Stimulated activated CD4-positive, alpha-beta T cell treated with anti-CD3 and anti-CD28 coated beads, TNF-alpha, amount 100 ng/mL, for 24 hours (primary cell): Measurements from ENCODE around the gene TTYH1.

ENCODE experiments used
- DNase-seq, 3 experiments: peaks; one replicate each; pipeline ENCODE4 v3.0.0-alpha.2; 2020; ENCODE audit warnings: low read depth in 3 of 3

Gene TTYH1

DNA sequence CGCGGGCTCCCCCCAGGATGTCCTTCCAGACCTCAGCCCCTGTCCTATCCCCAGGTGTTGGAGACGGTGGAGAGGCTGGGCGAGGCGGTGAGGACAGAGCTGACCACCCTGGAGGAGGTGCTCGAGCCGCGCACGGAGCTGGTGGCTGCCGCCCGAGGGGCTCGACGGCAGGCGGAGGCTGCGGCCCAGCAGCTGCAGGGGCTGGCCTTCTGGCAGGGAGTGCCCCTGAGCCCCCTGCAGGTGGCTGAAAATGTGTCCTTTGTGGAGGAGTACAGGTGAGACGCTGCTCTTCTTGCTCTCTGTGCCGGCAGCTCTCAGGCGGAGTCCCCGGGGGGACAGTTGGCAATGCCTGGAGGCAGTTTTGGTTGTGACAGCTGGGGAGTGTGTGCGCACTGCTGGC is 6.9 kb downstream of the TTYH1 start:
- DNase-seq, result no peak

DNA sequence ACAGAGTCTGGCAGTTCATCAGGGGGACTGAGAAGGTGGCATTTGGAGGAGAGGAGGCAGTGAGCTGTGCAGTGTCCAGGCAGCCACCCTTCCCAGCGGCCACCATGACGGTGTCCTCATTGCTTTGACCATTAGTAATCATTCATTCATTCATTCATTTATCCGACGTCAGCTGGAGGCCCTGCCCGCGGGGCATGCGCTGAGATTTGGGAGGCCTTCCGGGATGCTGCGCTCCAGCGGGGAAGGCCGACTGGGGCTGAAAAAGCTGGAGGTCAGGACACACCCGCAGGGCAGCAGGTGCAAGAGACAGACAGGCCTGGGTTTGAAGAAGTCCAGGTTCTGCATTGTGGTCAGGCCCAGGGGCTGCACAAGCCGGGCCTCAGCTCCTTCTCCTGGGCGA is 8.9 kb downstream of the TTYH1 start:
- no peak for DNase-seq

DNA sequence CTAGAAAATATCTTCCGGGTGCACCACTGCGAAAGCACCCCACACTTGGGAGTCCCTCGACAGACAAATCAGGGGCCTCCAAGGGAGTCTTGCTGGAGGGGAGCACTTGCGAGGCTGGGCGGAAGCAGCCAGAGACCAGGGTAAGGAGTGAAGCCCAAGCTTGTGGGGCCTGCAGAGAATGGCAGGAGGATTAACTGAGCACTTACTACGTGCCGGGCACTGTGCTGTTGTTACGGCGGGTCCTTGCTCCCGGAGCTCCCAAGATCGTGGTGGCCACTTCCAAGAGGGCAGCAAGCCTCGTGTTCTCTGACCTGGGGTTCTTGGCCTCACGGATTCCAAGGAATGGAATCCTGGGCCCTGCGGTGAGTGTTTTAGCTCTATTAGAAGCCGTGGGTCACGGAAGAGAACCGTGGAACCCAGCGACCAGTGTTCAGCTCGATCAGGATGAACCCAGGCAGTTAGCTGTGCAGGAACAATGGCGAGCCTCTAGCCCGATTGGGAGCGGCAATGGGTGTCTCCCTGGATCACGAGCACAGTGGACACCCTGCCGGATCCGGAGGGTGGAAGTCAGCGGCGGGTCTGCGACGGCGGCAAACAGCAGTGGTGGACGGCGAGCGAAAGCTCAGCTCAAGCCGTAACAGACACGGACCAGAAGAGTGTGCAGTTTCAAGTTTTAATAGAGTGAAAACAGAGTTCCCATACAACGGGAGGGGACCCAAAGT is 9.6 kb downstream of the TTYH1 start:
- no peak for DNase-seq

DNA sequence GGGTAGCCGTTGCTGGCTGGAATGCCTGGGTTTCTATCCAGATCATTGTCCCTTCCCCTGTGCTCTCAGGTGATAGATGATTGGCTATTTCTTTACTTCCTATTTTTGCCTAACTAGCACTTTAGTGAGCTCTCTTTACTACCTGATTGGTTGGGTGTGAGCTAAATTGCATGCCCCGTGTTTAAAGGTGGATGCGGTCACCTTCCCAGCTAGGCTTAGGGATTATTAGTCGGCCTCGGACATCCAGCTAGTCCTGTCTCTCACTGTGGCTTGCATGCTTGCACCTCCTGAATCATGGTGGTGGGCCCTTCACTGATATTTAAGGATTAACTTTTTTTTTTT is 10.1 kb downstream of the TTYH1 start:
- DNase-seq, result no peak

DNA sequence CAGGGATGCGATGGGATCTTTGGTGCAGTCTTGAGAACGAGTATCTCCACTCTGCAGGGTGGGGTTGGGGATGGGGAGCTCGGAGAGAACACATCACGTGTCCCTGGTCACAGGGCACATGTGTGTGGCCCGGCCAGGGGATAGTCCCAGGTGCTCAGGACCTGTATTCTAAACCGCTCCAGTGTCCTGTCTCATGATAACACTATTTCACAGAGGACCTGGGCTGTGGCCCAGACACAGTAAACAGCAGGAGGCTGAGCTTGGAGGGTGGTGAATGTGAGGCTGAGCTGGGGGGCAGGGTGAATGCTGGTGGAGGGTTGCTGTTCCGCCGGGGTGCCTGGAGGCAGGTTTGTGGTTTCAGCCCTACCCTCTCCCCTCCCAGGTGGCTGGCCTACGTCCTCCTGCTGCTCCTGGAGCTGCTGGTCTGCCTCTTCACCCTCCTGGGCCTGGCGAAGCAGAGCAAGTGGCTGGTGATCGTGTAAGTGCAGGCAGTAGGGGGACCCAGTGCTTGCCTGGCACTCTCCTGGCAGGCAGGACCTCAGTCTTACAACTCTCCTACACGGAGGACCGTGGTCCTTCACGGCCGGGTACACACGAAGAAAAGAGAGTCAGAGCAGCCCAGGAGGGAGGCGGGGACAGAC is 11.1 kb downstream of the TTYH1 start:
- no peak for DNase-seq

DNA sequence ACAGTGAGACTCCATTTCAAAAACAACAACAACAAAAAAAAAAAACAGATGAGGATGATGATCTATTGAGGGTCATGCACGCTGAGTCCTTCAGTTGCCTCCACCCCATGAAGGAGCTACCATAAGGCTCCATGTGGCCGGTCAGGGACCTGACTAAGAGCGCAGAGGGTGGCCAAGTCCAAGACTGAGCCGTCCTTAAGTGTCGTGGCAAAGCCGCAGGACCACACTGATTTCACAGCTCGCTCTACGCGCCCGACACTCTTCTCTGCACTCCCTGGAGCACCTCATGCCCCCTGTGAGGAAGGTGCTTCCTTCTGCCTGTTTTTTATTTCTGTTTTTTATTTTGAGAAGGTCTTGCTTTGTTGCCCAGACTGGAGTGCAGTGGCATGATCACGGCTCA is 12.3 kb downstream of the TTYH1 start:
- DNase-seq, result no peak

DNA sequence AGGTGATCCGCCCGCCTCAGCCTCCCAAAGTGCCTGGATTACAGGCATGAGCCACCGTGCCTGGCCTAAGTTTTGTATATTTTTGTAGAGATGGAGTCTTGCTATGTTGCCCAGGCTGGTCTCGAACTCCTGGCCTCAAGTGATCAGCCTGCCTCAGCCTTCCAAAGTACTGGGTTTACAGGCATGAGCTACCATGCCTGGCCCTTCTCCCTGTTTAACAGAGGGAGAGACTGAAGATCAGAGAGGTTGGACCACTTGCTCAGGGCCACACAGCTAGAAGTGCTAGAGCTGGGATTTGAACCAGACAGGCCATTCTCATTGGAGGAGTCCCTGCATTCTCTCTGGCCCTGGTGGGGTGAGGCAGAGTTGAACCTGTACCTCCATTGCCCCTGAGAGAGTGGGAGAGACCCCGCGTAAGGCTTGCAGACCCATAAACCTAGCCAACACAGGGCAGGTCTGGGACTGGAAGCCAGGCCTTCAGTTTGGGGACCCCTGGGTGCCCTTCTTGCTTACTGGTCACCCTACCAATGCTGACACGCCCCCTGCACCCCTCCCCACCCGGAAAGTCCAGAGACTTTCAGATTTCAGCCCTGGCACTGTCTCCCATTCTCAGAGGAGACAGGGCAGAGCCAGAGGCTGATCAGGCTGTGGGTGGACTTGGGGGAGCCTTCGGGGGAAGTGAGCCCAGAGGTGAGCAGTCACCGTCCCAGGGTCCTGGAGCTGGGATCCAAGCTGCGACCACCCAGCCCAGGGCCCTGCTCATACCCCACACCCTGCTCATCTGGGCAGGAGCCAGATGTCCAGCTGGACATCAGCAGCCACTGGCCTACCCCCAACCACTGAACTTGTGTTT is 13.3 kb downstream of the TTYH1 start:
- no peak for DNase-seq

DNA sequence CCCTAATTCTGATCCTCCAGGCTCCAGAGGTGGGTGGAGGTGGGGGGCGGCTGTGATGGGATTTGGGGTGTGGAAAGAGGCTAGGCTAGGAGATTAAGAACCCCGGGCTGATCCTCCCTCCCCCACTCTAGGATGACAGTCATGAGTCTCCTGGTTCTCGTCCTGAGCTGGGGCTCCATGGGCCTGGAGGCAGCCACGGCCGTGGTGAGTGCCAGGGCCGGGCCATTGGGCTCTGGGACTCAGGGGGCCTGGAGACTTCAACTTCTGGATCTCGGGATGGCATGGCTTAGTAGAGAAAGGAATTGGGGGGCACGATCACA is 13.9 kb downstream of the TTYH1 start:
- no peak for DNase-seq

DNA sequence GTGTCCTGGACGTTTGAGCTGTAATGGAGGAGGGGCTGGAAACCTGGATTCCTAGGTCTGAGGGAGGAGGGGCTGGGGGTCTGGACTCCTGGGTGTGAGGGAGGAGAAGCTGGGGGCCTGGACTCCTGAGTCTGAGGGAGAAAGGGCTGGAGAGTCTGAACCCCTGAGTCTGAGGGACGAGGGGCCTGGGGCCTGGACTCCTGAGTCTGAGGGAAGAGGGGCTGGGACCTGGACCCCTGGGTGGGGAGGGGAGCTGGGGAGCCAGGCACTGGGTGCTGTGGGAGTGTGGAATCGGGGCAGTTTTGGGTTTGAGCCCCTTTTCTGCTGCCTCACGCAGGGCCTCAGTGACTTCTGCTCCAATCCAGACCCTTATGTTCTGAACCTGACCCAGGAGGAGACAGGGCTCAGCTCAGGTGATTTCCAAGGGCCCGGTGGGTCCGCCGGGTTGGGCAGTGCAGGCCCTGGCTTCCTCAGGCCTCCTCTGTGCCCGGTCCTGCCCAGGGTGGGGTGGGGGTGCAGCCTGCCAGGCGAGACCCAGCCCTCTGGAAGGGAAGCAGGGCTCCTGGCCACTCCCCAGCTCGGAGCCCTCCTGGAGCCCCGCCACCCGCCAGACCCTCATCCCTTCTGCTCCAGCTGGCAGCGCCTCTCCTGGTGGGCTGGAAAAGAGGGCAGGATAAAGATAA is 14.4 kb downstream of the TTYH1 start:
- no peak for DNase-seq

DNA sequence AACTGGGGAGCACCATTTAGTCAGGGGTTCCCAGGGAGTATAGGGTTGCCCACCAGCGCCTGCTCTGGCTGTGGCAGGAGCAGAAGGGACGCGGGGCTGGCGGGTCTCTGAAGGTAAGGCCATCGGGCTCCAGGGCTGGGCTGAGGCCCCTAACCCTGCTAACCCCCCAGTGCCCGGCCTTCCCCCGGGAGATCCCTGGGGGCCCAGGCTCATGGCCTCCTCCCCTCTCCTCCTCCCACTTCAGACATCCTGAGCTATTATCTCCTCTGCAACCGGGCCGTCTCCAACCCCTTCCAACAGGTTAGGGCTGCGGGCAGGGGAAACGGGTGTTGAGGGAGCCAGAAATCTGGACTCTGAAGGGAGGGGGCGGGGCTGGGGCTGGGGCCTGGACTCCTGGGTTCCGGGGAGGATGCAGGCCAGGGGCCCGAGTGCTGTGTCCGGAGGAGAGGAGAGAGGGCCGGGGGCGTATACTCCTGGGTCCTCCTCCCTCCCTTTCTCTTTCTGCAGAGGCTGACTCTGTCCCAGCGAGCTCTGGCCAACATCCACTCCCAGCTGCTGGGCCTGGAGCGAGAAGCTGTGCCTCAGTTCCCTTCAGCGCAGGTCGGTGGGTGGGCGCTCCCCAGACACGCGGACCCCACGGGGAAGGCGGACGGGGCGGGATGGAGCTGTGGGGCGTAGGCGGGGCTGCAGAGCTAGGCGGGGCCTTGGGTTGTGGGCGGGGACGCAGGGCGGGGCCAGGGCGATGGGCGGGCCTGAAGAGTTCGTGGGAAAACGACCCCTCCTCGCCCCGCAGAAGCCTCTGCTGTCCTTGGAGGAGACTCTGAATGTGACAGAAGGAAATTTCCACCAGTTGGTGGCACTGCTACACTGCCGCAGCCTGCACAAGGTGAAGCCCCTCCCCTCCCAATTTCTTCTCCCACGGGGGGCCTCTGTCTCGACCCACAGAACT is 15.3 kb downstream of the TTYH1 start:
- peak in 2 of 3 experiments; percentile 38 to 51 for DNase-seq

DNA sequence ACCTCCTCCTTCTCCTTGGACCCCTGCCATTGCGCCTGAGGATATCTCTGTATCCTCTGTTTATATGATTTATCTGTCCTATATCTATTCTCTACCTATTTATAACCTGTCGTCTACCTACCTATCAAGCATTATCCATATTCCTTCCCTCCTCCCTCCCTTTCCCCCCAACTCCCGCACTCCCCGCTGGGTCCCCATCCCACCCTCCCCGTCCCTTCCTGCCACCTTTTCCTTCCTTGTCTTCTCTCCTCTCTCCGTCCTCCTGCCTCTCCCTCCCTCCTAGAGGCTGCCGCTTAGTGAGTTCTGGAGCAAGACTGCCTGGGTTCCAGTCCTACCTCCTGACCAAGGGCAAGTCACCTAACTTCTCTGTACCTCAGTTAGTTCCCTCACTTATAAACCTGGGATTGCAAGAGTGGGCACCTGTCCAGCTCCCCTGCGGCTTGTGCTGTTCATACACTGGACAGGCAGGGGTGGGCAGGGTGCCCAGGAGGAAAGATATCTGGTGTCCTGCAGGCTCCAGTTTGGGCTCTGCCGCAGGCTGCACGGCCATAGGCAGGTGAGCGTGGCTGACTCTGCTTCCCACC is 16.1 kb downstream of the TTYH1 start:
- no peak for DNase-seq

DNA sequence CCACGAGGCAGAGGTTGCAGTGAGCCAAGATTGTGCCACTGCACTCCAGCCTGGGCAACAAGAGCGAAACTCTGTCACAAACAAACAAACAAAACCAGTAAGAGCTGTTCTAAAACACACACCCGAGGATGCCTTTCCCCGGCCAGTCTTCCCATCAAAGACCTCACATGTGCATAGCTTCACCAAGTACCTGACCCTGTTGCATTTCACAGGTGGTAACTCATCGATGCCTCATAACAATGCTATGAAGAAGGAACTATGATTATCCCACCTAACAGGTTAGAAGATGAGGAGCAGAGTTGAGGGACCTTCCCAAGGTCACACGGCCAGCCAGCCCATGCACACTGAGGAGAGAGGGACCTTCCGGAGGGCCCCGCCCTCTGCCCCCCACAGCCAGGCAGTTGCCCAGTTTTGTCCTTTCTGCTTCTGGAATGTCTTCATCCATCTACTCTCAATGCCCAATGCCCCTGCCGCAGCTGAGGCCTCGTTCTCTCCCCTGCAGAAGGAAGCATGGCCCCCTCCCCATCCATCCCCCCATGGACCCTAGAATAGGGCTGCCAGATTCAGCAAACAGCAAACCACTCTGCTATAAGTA is 17.0 kb downstream of the TTYH1 start:
- no peak for DNase-seq

DNA sequence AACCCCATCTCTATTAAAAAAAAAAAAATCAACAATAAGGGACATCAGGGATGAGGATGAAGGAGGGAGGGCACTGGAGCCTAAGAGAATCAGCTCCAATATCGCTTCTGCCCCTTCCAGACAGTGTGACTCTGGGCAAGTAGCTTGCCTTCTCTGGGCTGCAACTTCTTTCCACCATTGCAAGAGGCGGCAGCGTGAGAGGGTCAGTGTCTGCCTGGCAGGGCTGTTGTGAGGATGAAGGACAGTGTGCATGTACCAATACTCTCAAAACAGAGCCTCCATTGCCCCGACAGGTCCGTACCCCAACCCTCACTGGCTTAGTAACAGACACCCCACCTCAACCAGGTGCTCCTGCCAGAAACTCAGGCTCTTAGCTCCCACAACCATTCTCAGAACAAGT is 18.4 kb downstream of the TTYH1 start:
- DNase-seq, result no peak

DNA sequence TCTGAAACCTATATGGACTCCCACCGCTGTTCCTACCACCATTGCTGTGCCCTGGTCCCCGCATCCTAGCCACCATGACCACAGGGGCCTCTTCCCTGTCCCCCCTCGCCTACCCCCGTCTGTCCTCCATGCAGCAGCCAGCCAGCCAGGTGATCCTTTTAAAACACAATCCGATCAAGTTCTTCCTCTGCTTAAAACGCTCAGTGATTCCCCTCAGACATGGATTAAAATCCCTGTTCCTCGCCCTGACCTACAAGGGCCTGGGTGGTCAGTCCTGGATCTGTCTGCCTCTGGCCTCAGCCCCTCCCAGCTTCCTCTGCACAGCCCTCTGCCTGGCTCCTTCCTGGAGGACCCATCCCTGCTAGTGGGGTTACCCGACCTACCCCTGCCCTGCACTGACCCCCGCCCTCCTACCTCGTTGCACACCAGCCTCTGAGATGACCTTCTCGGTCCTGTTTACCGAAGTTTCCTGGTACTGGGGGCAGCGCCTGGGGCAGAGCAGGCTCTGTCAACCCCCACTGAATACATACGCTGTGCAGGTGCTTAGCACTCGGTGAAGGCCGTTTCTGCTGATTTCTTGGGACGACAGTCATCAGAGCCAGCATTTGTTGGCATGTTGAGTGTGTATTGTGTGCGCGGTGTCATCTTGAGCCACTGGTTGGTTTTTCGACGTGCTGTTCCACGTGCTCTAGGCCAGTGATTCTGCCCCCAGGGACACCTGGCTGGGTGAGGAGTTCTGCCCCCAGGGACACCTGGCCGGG is 19.0 kb downstream of the TTYH1 start:
- no peak for DNase-seq

DNA sequence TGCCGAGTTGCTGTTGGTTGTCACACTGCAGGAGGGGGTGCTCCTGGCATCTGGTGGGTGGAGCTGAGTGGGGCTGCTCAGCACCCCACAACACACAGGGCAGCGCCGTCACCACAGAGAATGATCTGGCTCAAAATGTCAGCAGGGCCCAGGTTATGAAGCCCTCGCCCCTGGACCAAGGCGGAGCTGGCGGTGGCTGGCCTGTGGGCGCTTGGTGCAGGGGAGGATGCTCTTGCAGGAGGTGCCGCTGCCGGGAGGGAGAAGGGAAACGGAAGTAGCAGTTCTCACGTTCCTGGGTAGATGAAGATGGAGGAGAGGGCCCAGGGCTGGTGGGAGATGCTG is 19.6 kb downstream of the TTYH1 start:
- DNase-seq, result no peak

DNA sequence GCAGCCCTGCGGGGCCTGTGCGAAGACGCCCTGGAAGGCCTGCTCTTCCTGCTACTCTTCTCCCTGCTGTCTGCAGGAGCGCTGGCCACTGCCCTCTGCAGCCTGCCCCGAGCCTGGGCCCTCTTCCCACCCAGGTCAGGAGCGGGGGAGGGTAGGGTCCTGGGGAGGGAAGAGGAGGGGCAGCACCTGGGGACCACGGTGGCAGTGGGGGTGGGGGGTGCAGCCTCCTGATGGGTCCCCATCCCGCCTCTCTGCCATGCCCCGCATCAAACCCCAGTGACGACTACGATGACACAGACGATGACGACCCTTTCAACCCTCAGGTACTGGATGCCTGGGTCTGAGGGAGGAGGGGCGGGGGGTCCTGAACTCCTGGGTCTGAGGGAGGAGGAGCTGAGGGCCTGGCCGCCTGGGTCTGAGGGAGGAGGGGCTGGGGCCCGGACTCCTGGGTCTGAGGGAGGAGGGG is 20.3 kb downstream of the TTYH1 start:
- no peak for DNase-seq

DNA sequence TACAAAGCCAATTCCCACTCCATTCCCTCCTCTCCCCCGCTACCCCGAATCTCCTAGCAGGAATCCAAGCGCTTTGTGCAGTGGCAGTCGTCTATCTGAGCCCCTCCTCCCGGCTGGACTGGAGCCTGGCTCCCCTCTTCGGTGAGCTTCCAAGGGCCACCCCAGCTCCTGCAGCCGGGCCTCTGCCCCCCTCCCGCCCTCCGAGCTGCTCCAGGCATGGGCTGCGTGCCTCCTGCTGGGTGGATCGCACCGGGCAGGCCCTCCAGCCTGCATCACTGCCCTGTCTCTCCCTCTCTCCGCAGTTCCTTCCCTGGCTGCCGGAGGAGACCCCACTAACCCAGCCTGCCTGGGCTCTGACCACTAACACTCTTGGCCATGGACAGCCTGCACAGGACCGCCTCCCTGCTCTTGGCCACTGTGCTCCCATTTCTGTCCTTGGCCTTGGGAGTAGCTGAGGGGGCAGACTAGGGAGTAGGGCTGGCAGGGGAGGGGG is 20.8 kb downstream of the TTYH1 start:
- no peak for DNase-seq

DNA sequence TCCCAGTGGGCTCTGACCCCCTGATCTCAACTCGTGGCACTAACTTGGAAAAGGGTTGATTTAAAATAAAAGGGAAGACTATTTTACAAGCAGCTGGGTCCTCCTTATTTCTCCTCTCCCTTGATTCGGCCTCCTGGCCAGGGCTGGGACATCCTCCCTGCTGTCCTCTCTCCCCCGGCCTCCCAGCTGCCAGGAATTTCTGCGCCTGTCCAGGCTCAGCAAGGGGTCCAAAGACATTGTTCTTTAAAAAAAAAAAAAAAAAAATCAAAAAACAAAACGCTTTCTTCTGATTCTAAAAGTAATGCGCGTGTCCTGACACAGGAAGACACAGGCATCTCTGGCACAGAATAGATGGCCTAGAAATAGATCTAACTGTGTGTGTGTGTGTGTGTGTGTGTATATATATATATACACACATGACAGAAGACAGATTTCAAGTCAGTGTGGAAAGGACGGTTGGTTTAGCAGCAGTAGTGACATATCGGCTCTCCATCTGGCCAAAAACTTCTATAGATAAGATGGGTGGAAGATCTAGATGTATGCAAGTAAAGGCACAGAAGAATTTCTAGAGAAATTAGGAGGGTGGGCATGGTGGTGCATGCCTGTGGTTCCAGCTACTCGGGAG is 21.5 kb downstream of the TTYH1 start:
- DNase-seq, result no peak

DNA sequence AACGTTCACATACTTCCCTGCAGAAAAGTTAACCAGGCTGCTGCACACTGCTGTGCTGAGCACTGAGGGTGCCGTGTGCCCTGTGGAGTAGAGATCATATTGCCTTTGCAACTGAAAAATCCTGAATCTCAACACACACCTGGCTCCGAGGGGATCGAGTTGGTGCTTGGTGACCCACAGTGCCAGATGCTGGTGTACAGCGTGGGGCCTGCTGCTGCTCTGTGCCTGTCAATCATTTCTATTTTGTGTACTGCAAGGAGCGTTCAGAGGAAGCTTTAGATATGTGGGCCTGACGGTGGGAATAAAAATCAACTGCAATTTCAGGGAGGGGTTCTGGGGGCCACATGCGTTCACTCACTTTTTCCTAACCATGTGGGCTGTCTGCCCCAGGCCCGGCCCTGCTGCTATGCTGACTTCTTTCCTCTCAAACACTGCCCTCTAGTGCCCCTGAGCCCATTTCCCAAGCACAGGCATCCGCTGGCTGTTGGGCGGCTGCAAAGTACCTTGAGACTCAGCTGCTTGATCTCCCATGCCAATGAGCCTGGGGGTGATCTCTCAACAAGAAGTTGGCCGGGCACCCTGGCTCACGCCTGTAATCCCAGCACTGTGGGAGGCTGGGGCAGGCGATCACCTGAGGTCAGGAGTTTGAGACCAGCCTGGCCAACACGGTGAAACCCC is 24.0 kb downstream of the TTYH1 start:
- no peak for DNase-seq
